ENCODE results near the gene CIZ1.

The CIZ1 gene

DNA sequence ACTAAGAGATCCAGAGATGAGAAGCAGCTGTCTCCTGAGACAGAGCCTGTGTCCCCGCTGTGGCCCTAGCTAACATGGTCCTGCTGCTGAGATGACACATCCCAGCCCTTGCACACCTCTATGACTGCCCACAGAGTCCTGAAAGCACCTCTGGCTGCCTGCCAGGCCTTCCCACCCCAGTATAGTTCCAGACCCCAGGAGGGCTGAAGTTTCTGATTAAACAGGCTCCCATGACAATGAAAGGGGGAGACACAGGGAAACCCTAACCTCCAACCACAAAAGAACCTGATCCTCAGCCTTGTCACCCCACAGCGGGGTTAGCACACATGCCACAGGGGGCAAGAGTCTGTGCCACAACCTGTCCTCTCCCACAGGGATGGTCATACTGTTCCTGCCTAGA lies 15.6 kb downstream of the CIZ1 start:
- peaks cover 54% of the 10 kb centered on the region for H3K36me3 ChIP-seq (ENCODE audit: control insufficient read depth, low read length)
- no peak overlapping the region for H3K27ac ChIP-seq (ENCODE audit: low read depth, low read length)
- H3K4me3 ChIP-seq (ENCODE audit: low read length), result no peak overlapping the region
- H3K4me2 ChIP-seq (ENCODE audit: low read length), result no peak overlapping the region
- H3K9me3 ChIP-seq (ENCODE audit: control insufficient read depth, insufficient read depth, low read length), result peaks cover 14% of the 10 kb centered on the region; the same call in 1 of the 2 replicates
- peaks cover 5% of the 10 kb centered on the region for H3K4me1 ChIP-seq (ENCODE audit: control insufficient read depth, low read length)
- H3F3A ChIP-seq (ENCODE audit: control insufficient read depth, insufficient read depth), result no peaks in the 10 kb centered on the region
- no peak for TF ChIP-seq EZH2phosphoT487 (IDR thresholded peaks at IDR 0.05; ENCODE audit: borderline replicate concordance, low read length)
- TF ChIP-seq, protein P1, sequence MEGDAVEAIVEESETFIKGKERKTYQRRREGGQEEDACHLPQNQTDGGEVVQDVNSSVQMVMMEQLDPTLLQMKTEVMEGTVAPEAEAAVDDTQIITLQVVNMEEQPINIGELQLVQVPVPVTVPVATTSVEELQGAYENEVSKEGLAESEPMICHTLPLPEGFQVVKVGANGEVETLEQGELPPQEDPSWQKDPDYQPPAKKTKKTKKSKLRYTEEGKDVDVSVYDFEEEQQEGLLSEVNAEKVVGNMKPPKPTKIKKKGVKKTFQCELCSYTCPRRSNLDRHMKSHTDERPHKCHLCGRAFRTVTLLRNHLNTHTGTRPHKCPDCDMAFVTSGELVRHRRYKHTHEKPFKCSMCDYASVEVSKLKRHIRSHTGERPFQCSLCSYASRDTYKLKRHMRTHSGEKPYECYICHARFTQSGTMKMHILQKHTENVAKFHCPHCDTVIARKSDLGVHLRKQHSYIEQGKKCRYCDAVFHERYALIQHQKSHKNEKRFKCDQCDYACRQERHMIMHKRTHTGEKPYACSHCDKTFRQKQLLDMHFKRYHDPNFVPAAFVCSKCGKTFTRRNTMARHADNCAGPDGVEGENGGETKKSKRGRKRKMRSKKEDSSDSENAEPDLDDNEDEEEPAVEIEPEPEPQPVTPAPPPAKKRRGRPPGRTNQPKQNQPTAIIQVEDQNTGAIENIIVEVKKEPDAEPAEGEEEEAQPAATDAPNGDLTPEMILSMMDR (IDR thresholded peaks at IDR 0.05; ENCODE audit: low read depth, low read length, poor library complexity, severe bottlenecking), result no peak
- no peaks in the 10 kb centered on the region for H3K9me2 ChIP-seq (replicated peaks; ENCODE audit: control insufficient read depth, low read length)
- H4K20me1 ChIP-seq (ENCODE audit: control insufficient read depth, insufficient read depth, low read depth, low read length), result no peaks in the 10 kb centered on the region
- H3K79me2 ChIP-seq (ENCODE audit: control insufficient read depth, low read length), result no peaks in the 10 kb centered on the region
- H3K27me3 ChIP-seq (ENCODE audit: control insufficient read depth, low read length), result no peaks in the 10 kb centered on the region

DNA sequence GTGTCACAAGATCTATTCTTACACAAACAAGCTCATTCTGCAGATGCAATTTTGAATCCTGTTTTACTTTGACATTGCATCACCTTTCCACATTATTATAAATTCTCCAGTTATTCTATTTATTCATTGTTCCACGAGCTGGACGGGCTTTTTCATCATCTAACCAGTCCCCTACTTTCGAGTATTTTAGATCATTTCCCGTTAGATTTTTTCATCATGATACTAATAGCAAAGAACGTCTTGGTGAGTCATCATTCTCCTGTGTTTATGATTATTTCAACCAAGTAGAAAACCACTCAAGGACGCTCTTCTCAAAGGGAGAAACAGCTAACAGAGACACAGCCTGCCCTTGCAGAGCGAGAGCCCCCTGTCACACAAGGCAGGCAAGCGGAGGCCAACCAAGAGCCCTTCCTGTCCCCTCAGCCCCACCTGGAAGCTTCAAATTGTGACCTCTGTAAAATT lies 16.2 kb downstream of the CIZ1 start:
- Histone ChIP-seq H4K20me1 (ENCODE audit: control insufficient read depth, insufficient read depth, low read depth, low read length) (no peaks in the 10 kb centered on the region), H3K4me1 (ENCODE audit: control insufficient read depth, low read length) (peaks cover 5% of the 10 kb centered on the region), H3K27ac (ENCODE audit: low read depth, low read length) (no peak overlapping the region), H3K4me2 (ENCODE audit: low read length) (no peak overlapping the region), H3K9me2 (replicated peaks; ENCODE audit: control insufficient read depth, low read length) (no peaks in the 10 kb centered on the region), H3K79me2 (ENCODE audit: control insufficient read depth, low read length) (no peaks in the 10 kb centered on the region), H3K27me3 (ENCODE audit: control insufficient read depth, low read length) (no peaks in the 10 kb centered on the region), H3K36me3 (ENCODE audit: control insufficient read depth, low read length) (peaks cover 48% of the 10 kb centered on the region), H3K4me3 (ENCODE audit: low read length) (no peak overlapping the region), H3K9me3 (ENCODE audit: control insufficient read depth, insufficient read depth, low read length) (peaks cover 11% of the 10 kb centered on the region; the same call in 1 of the 2 replicates), H3F3A (ENCODE audit: control insufficient read depth, insufficient read depth) (no peaks in the 10 kb centered on the region)
- TF ChIP-seq, protein P1 (IDR thresholded peaks at IDR 0.05; ENCODE audit: low read depth, low read length, poor library complexity, severe bottlenecking), result no peak
- no peak for TF ChIP-seq EZH2phosphoT487 (IDR thresholded peaks at IDR 0.05; ENCODE audit: borderline replicate concordance, low read length)

DNA sequence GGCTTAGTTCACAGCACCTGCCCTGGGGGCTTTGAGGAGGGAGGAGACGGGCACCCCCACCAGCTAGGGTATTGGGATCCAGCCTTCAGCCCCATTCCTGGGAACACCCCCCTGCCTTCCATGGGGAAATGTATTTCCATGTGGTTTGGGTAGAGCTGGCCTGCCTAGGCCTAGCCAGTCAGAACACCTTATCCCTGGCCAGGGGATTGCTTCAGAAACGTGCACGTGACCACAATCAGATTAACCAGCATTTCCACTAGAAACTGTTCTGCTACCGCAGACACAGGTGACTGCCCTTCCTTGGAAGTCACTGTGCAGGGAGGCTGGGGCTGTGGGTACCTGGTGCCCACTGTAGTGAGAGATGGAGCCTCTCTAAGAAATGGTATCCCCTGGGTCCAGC lies 17.3 kb downstream of the CIZ1 start:
- Histone ChIP-seq H3K27ac (ENCODE audit: low read depth, low read length) (no peak overlapping the region), H3K27me3 (ENCODE audit: control insufficient read depth, low read length) (no peaks in the 10 kb centered on the region), H3K79me2 (ENCODE audit: control insufficient read depth, low read length) (no peaks in the 10 kb centered on the region), H3K4me2 (ENCODE audit: low read length) (no peak overlapping the region), H3K4me3 (ENCODE audit: low read length) (no peak overlapping the region), H3K9me2 (replicated peaks; ENCODE audit: control insufficient read depth, low read length) (no peaks in the 10 kb centered on the region), H4K20me1 (ENCODE audit: control insufficient read depth, insufficient read depth, low read depth, low read length) (no peaks in the 10 kb centered on the region), H3F3A (ENCODE audit: control insufficient read depth, insufficient read depth) (no peaks in the 10 kb centered on the region), H3K36me3 (ENCODE audit: control insufficient read depth, low read length) (peaks cover 48% of the 10 kb centered on the region), H3K9me3 (ENCODE audit: control insufficient read depth, insufficient read depth, low read length) (peaks cover 3% of the 10 kb centered on the region; the same call in 1 of the 2 replicates), H3K4me1 (ENCODE audit: control insufficient read depth, low read length) (peaks cover 5% of the 10 kb centered on the region)
- TF ChIP-seq EZH2phosphoT487 (IDR thresholded peaks at IDR 0.05; ENCODE audit: borderline replicate concordance, low read length), result no peak
- TF ChIP-seq, protein P1 (IDR thresholded peaks at IDR 0.05; ENCODE audit: low read depth, low read length, poor library complexity, severe bottlenecking), result no peak

Measured in DOHH2 (cell line).